LNCaP clone FGC (cell line): ENCODE measurements around the gene KRTAP5-8.
"Not testable (repeated sequence)": the region's sequence is repeated elsewhere in the genome, so short reads cannot be mapped to it uniquely, and the experiment has no call there.

Source experiments
- DNase-seq: peaks from one replicate; pipeline ENCODE4 v3.0.0-alpha.2; 2011; ENCODE audit warnings: low read depth
- H3K4me3 ChIP-seq: 2 replicates; pipeline ENCODE4 v1.5.1; 2011; ENCODE audit warnings: mild to moderate bottlenecking, low read depth, low read length, control low read depth
- TF ChIP-seq, protein P1 (sequence below): IDR thresholded peaks from 2 replicates; pipeline ENCODE4 v1.5.1; 2012; ENCODE audit warnings: mild to moderate bottlenecking; ENCODE audit not compliant: control insufficient read depth, insufficient read depth; ENCODE audit errors: extremely low read depth

The KRTAP5-8 gene

DNA sequence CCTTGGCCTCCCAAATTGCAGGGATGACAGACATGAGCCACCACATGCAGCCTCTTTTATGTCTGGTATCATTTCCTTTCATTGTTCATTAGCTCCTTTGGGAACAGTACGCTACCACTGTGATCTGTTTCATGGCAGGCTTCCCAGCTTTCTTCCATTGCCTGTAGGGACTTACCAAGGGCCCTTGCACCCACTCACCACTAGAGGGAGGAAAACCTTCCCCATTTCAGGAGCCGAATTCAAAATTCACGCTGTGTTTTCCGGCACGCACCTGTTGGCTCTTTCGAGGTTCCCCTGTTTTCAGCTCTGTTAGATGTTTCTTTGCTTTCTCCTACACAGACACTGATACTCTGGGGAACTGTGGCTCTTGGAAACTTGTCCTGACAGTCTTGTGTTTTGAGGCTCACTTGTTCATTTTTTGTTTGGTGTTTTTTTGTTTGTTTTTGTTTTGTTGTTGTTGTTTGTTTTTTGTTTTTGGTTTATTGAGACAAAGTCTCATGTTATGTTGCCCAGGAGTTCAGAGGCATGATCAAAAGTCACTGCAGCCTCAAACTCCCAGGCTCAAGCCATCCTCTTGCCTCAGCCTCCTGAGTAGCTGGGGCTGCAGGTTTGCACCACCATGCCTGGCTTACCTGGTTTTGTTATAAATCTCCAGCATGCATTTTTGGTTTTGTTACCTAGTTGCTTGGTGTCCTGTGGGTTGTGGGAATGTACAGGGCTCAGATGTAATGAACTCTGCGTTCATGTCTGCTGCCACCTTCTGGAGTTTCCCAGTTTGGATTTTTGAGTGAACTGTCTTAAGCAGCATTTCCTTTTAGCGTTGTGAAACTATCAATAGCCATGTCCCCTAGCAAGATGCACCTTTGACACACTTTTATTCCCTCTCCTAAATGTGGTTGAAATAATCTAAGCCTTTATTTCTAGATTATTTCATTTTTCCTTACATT lies 42.5 kb downstream of the KRTAP5-8 start:
- DNase-seq, result peak; percentile 81
- TF ChIP-seq, protein P1, sequence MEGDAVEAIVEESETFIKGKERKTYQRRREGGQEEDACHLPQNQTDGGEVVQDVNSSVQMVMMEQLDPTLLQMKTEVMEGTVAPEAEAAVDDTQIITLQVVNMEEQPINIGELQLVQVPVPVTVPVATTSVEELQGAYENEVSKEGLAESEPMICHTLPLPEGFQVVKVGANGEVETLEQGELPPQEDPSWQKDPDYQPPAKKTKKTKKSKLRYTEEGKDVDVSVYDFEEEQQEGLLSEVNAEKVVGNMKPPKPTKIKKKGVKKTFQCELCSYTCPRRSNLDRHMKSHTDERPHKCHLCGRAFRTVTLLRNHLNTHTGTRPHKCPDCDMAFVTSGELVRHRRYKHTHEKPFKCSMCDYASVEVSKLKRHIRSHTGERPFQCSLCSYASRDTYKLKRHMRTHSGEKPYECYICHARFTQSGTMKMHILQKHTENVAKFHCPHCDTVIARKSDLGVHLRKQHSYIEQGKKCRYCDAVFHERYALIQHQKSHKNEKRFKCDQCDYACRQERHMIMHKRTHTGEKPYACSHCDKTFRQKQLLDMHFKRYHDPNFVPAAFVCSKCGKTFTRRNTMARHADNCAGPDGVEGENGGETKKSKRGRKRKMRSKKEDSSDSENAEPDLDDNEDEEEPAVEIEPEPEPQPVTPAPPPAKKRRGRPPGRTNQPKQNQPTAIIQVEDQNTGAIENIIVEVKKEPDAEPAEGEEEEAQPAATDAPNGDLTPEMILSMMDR, result peak; percentile 86

DNA sequence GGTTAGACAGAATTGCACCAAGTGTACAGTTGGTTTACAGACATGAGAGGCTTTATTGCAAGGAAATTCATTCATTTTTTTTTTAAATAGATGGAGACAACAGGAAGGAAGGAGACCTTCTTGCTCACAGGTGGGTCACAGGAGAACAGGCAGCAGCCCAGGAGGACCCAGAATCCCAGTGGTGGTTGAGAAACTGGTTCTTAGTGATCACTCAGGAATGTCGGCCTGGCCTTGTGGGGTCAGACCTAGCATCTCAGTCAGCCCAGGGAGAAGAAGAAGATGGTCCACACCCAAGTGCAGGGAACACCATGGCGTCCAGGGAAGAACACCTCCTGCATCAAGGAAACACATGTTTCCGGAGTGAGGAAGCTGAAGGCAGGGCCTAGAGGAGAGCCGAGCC lies 44.0 kb downstream of the KRTAP5-8 start:
- DNase-seq, result no peak
- TF ChIP-seq, protein P1, result no peak
- no peak overlapping the region for H3K4me3 ChIP-seq

More for the DNA sequence above, 42.5 kb downstream of the KRTAP5-8 start:
- no peak overlapping the region for H3K4me3 ChIP-seq

DNA sequence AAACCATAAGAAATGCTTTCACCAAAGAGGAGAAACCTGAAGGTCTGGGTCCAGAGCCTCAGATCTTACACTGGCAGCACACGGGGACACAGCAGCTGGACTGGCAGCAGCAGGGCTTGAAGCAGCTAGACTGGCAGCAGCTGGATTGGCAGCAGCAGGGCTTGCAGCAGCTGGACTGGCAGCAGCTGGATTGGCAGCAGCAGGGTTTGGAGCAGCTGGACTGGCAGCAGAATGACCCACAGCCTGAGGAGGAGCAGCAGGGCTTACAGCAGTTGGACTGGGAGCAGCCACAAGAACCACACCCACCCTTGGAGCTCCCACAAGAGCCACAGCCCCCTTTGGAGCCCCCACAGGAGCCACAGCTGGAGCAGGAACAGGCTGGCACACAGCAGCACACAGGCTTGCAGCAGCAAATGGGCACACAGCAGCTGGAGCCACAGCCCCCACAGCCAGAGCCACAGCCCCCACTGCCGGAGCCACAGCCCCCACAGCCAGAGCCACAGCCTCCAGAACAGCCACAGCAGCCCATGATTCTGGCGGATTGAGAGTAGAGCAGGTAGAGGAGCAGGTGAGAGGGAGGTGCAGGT lies 44.6 kb downstream of the KRTAP5-8 start, which contains the start of gene KRTAP5-11:
Gene KRTAP5-11, minus strand, starts transcription at position 567 of the 587 bp plus-strand sequence. Its CDS starts 38 bp downstream, at position 529.
- no peak for DNase-seq
- TF ChIP-seq, protein P1, result no peak
- no peak within 1 kb of the TSS for H3K4me3 ChIP-seq

DNA sequence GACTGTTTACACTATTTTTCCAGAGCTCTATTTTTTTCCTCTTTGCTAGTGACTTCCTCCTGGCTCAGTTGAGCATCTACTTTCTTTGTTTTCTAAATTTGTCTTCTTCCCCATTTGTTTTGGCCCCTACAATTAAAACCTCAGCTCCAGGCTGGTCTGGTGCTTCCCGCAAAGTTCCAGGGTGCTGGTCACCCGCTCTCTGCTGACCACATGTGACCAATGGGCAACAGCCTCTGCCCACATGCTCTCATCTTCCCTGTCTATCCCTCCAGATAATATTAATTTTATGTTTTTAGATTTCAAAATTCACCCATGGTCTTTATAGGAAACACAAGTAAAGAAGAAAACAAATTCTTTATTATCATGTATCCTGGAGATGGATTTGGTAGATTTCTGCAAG lies 45.1 kb downstream of the KRTAP5-8 start:
- not testable (repeated sequence) for DNase-seq, H3K4me3 ChIP-seq

DNA sequence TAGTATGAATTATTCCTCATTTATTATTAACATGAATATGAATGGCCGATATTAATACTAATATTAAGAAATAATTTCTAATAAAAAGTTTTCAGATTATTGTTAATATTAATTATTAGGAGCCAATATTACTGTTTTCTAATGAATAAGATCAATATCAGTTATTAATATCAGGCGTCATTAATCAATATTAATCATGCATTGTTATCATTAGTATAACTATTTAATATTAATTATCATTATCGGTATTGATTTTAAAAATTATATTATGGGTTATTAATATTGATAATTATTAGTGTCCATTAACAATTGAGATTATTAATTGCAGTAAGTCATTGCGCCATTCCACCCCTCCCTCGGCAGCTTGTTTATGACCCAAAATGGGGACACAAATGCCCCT lies 47.8 kb downstream of the KRTAP5-8 start:
- not testable (repeated sequence) for H3K4me3 ChIP-seq, DNase-seq

DNA sequence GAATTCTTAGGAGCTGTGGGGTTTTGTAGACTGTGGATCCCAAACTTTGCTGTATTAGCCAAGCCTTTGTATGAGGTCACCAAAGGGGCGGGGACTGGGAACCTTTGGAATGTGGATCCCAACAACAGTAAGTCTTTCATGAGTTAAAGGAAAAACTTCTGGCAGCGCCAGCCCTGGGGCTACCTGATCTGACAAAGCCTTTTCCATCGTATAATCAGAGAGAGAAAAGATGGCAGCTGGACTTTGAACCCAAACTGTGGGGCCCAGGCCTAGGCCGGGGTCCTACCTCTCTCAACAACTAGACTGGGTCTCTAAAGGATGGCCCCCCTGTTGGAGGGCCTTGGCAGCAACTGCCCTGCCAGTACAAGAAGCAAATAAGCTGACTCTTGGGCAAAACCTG lies 50.5 kb downstream of the KRTAP5-8 start:
- not testable (repeated sequence) for DNase-seq

More for the DNA sequence above, 50.5 kb downstream of the KRTAP5-8 start:
- H3K4me3 ChIP-seq, result not testable (repeated sequence)
